A673 (cell line): ENCODE results near the gene RNF2.

Source experiments
- CTCF ChIP-seq: fragments of 300-800, 200-600 bp; sonication (generic); conservative IDR thresholded peaks from 2 replicates; pipeline ENCODE4 v1.5.1; 2017; ENCODE audit warnings: low read depth, mild to moderate bottlenecking, antibody characterized with exemption, low read length, moderate library complexity, mixed read lengths
- EZH2 ChIP-seq: fragments of 200-600 bp; sonication (generic); IDR thresholded peaks from 2 replicates; pipeline ENCODE4 v1.6.1; 2017; ENCODE audit warnings: borderline replicate concordance, low read depth, mild to moderate bottlenecking, mixed read lengths, antibody characterized with exemption, low read length; ENCODE audit not compliant: poor library complexity, severe bottlenecking

GRCh38 chr1:185074307-185074706 lies 28.9 kb downstream of the RNF2 start:
- no peak for TF ChIP-seq EZH2
- TF ChIP-seq CTCF = no peak
